Measurements from ENCODE around the gene RFXANK.

GRCh38 chr19:19217099-19217498, 25.0 kb downstream of the RFXANK start:
- TF ChIP-seq CTCF (IDR thresholded peaks at IDR 0.05; ENCODE audit: borderline replicate concordance, extremely low read depth, low read length, poor library complexity, severe bottlenecking) (no peak), EZH2 (IDR thresholded peaks at IDR 0.05; ENCODE audit: borderline replicate concordance, low read depth, low read length, severe bottlenecking) (no peak)
